Ovary (tissue), 3 donors: ENCODE data around the gene XPO5.

Source experiments
- POLR2A ChIP-seq: fragments of 450-650 bp; IDR thresholded peaks from one replicate; pipeline ENCODE4 v1.6.1; 2017; ENCODE audit warnings: antibody characterized with exemption, mild to moderate bottlenecking, moderate library complexity
- TF ChIP-seq, protein P1 (sequence below), 3 donors: fragments of 450-650 bp in 2 of 3; fragments of 200-600 bp in 1 of 3; IDR thresholded peaks; one replicate each; pipeline versions ENCODE4 v1.5.1 to v1.8.0; 2016 to 2022; ENCODE audit warnings: antibody characterized with exemption in 3 of 3, mild to moderate bottlenecking in 1 of 3
- donor health status: DM: no; HTN: no; CAD: no.

DNA sequence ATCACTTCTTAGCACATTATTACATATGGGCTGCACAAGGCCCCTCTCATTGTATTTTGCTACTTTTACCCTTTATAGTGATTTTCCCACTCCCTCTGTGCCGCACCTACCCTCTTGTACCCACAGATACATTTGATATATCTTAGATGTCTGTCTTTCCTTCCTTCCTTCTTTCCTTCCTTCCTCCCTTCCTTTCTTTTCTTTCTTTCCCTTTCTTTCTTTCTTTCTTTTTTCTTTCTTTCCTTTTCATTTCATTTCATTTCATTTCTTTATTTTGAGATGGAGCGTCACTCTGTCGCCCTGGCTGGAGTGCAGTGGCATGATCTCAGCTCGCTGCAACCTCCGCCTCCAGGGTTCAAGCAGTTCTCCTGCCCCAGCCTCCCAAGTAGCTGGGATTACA lies 12.4 kb upstream of the XPO5 start:
- TF ChIP-seq, protein P1, sequence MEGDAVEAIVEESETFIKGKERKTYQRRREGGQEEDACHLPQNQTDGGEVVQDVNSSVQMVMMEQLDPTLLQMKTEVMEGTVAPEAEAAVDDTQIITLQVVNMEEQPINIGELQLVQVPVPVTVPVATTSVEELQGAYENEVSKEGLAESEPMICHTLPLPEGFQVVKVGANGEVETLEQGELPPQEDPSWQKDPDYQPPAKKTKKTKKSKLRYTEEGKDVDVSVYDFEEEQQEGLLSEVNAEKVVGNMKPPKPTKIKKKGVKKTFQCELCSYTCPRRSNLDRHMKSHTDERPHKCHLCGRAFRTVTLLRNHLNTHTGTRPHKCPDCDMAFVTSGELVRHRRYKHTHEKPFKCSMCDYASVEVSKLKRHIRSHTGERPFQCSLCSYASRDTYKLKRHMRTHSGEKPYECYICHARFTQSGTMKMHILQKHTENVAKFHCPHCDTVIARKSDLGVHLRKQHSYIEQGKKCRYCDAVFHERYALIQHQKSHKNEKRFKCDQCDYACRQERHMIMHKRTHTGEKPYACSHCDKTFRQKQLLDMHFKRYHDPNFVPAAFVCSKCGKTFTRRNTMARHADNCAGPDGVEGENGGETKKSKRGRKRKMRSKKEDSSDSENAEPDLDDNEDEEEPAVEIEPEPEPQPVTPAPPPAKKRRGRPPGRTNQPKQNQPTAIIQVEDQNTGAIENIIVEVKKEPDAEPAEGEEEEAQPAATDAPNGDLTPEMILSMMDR (IDR thresholded peaks at IDR 0.05) = no peak
- TF ChIP-seq POLR2A = no peak
